A549 treated with ZK216348 at 1 μM for 4 hours (cell line): Measurements from ENCODE around the gene KIAA0040. TPM values are rescaled to one million over a fixed set of nuclear protein-coding genes. Genes with fewer than 3 reads are reported as not detected.

Experiments used
- total RNA-seq: library from RNA; stranded (reverse); fragments of 200-300 nt; extraction: Qiagen RNA extraction; gene quantifications from 5 replicates; pipeline ENCODE4 v1.2.3, GENCODE V29; 2022; ENCODE audit warnings: low read depth

KIAA0040 gene
- total RNA-seq: 0.56 to 0.92 TPM (median 0.74 TPM) in 5 replicates

DNA sequence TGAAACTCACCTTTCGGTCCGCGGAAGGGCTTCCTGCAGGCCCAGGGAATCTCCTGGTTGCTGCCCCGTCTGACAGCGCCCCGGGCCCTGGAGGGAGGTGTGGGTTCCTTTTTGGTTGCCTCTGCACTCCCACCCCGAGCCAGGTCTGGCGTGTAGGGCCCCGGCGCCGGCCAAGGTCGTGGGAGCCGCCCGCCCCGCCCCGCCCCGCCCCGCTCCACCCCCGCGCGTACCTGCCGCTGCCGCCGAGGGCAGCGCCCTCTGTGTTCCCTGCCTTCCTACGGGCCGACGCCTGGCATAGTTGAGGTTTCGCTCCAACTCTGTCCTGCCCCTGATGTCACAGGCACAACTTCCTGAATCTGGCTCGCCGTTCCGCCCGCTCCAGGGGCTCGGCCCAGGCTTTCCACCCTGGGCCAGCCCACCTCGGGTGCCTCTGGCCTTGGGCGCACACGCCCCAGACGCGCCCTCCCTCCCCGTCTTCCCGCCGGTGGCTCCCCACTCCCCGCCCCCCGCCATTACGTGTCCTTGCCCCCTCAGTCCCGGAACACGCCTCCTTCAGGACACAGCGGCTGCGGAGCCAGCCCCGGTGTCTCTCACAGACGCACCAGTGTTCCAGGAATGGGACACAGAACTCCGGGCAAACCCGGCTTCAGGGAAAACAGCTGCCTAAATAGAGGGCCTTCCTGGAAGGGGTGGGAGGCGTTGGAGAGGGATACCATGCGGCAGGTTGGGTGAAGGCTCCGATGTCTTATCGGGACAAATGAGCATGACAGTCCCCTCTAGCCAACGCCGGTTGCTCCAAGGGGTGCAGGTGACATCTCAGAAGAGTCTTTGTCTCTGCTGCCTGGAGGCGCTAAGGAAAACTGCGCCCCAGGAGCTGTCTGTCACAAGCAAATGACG, at the start of gene KIAA0040:
Gene KIAA0040, minus strand, starts transcription at position 147 of the 897 bp plus-strand sequence. CDS start 31,763 bp downstream, outside the sequence.

Other genes starting within 250 kb of the KIAA0040 start
- 159 to 341 TPM (median 192 TPM) in 5 replicates for gene CACYBP, start 192.8 kb downstream of the KIAA0040 start, total RNA-seq
- 20.4 to 27.8 TPM (median 23.2 TPM) in 5 replicates for gene MRPS14, start 169.4 kb downstream of the KIAA0040 start, total RNA-seq
- not detected in 5 replicates for gene TNN, start 124.9 kb downstream of the KIAA0040 start, total RNA-seq